ENCODE measurements around the gene MUC3A.

DNA sequence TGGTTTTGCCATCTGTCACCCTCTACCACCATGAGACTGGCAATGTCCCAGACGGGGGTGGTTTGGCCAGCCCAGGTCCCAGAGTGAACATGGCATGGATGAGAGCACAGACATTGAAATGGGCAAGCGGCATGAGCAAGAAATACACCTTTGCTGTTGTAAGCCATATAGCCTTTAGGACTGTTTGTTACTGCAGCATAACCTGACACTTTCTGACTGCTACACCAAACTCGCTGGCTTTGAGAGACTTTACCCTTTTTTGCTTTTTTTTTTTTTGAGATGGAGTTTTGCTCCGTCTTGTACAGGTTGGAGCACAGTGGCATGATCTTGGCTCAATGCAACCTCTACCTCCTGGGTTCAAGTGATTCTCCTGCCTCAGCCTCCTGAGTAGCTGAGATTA is 5.2 kb upstream of the MUC3A start:
- TF ChIP-seq, protein P1, sequence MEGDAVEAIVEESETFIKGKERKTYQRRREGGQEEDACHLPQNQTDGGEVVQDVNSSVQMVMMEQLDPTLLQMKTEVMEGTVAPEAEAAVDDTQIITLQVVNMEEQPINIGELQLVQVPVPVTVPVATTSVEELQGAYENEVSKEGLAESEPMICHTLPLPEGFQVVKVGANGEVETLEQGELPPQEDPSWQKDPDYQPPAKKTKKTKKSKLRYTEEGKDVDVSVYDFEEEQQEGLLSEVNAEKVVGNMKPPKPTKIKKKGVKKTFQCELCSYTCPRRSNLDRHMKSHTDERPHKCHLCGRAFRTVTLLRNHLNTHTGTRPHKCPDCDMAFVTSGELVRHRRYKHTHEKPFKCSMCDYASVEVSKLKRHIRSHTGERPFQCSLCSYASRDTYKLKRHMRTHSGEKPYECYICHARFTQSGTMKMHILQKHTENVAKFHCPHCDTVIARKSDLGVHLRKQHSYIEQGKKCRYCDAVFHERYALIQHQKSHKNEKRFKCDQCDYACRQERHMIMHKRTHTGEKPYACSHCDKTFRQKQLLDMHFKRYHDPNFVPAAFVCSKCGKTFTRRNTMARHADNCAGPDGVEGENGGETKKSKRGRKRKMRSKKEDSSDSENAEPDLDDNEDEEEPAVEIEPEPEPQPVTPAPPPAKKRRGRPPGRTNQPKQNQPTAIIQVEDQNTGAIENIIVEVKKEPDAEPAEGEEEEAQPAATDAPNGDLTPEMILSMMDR (IDR thresholded peaks at IDR 0.05), result no peak
- TF ChIP-seq POLR2A (IDR thresholded peaks at IDR 0.05), result no peak

Measured in uterus (tissue), 2 donors.